MM.1S (cell line): ENCODE results near the gene GRIA4.
A peak's percentile ranks its signal among the peaks of the same experiment; 100 is the strongest.

Source experiments
- DNase-seq: peaks from one replicate; pipeline ENCODE4 v3.0.0-alpha.2; 2015
- H2AFZ ChIP-seq: fragments of 300-600 bp; sonication (generic); 2 replicates; pipeline ENCODE4 v1.6.0; 2016; ENCODE audit warnings: antibody characterized with exemption, low read length
- H3F3A ChIP-seq: fragments of 300-600 bp; sonication (generic); 2 replicates; pipeline ENCODE4 v1.6.1; 2016; ENCODE audit warnings: mild to moderate bottlenecking, antibody characterized with exemption, low read length, moderate library complexity, mixed read lengths; ENCODE audit not compliant: insufficient read depth
- H3K27ac ChIP-seq: fragments of 300-600 bp; sonication (generic); 2 replicates; pipeline ENCODE4 v1.5.1; 2016; ENCODE audit warnings: mild to moderate bottlenecking, low read length
- H3K27me3 ChIP-seq: fragments of 300-600 bp; sonication (generic); replicated peaks from 2 replicates; pipeline ENCODE4 v1.6.0; 2016; ENCODE audit warnings: low read length; ENCODE audit not compliant: insufficient read depth
- H3K36me3 ChIP-seq: fragments of 300-600 bp; sonication (generic); replicated peaks from 2 replicates; pipeline ENCODE4 v1.6.1; 2016; ENCODE audit warnings: mild to moderate bottlenecking, low read length, mixed read lengths; ENCODE audit not compliant: insufficient read depth
- H3K4me1 ChIP-seq: fragments of 300-600 bp; sonication (generic); 2 replicates; pipeline ENCODE4 v1.6.1; 2016; ENCODE audit warnings: low read length, mixed read lengths
- H3K4me2 ChIP-seq: fragments of 300-600 bp; sonication (generic); 2 replicates; pipeline ENCODE4 v1.6.0; 2016; ENCODE audit warnings: low read depth, low read length
- H3K4me3 ChIP-seq: fragments of 300-600 bp; sonication (generic); 2 replicates; pipeline ENCODE4 v1.5.1; 2016; ENCODE audit warnings: low read length, mixed read lengths
- H3K79me2 ChIP-seq: fragments of 300-600 bp; sonication (generic); 2 replicates; pipeline ENCODE4 v1.6.1; 2016; ENCODE audit warnings: mixed run types, low read length, mixed read lengths
- H3K9ac ChIP-seq: fragments of 300-600 bp; sonication (generic); 2 replicates; pipeline ENCODE4 v1.6.1; 2016; ENCODE audit warnings: low read length, mixed read lengths
- H3K9me2 ChIP-seq: fragments of 300-600 bp; sonication (generic); replicated peaks from 2 replicates; pipeline ENCODE4 v1.6.1; 2016; ENCODE audit warnings: mild to moderate bottlenecking, low read length, mixed read lengths; ENCODE audit not compliant: insufficient read depth
- H3K9me3 ChIP-seq: fragments of 300-600 bp; sonication (generic); replicated peaks from 2 replicates; pipeline ENCODE4 v1.6.1; 2016; ENCODE audit warnings: mild to moderate bottlenecking, low read length, mixed read lengths; ENCODE audit not compliant: insufficient read depth
- H4K20me1 ChIP-seq: fragments of 300-600 bp; sonication (generic); 2 replicates; pipeline ENCODE4 v1.6.1; 2016; ENCODE audit warnings: mild to moderate bottlenecking, low read length, moderate library complexity, mixed read lengths; ENCODE audit not compliant: insufficient read depth
- CTCF ChIP-seq: fragments of 300-600 bp; sonication (generic); IDR thresholded peaks from 2 replicates; pipeline ENCODE4 v1.5.1; 2016; ENCODE audit warnings: antibody characterized with exemption, low read length, mixed read lengths
- EZH2 ChIP-seq: fragments of 300-600 bp; sonication (generic); optimal IDR thresholded peaks from 2 replicates; pipeline ENCODE3; 2017; ENCODE audit warnings: low read depth, mild to moderate bottlenecking, antibody characterized with exemption, low read length, mixed read lengths
- EZH2phosphoT487 ChIP-seq: fragments of 300-600 bp; sonication (generic); IDR thresholded peaks from 2 replicates; pipeline ENCODE4 v1.6.1; 2018; ENCODE audit warnings: antibody characterized with exemption, low read length

Gene GRIA4

GRCh38 chr11:105598371-105598770 is 11.5 kb upstream of the GRIA4 start:
- Histone ChIP-seq H3K4me1 (no peaks in the 10 kb centered on the region), H3K27ac (no peak overlapping the region), H3K4me2 (no peak overlapping the region), H3F3A (no peaks in the 10 kb centered on the region), H4K20me1 (no peaks in the 10 kb centered on the region), H3K9me3 (no peaks in the 10 kb centered on the region), H3K27me3 (no peaks in the 10 kb centered on the region), H2AFZ (no peak overlapping the region), H3K9ac (no peak overlapping the region), H3K4me3 (no peak overlapping the region), H3K79me2 (no peaks in the 10 kb centered on the region), H3K9me2 (no peaks in the 10 kb centered on the region), H3K36me3 (no peaks in the 10 kb centered on the region)
- DNase-seq, result no peak
- no peak for TF ChIP-seq EZH2
- TF ChIP-seq CTCF, result no peak
- no peak for TF ChIP-seq EZH2phosphoT487

- TF ChIP-seq EZH2 (no peak), CTCF (no peak), EZH2phosphoT487 (no peak)
- no peaks in the 10 kb centered on the region for H3K27me3 ChIP-seq
- no peak overlapping the region for H2AFZ ChIP-seq
- no peak overlapping the region for H3K4me3 ChIP-seq
- H3K9ac ChIP-seq, result no peak overlapping the region
- no peaks in the 10 kb centered on the region for H3K79me2 ChIP-seq
- H3K27ac ChIP-seq, result no peak overlapping the region
- no peak for DNase-seq
- no peaks in the 10 kb centered on the region for H3K9me3 ChIP-seq
- no peaks in the 10 kb centered on the region for H4K20me1 ChIP-seq
- no peaks in the 10 kb centered on the region for H3K9me2 ChIP-seq
- H3K36me3 ChIP-seq, result no peaks in the 10 kb centered on the region
- H3K4me1 ChIP-seq, result no peaks in the 10 kb centered on the region
- H3K4me2 ChIP-seq, result no peak overlapping the region
- H3F3A ChIP-seq, result no peaks in the 10 kb centered on the region
Observed at GRCh38 chr11:105603156-105603555, 6.7 kb upstream of the GRIA4 start.

GRCh38 chr11:105609341-105609781 is 512 bp upstream of the GRIA4 start:
- no peaks in the 10 kb centered on the region for H4K20me1 ChIP-seq

More at GRCh38 chr11:105609341-105609781, 512 bp upstream of the GRIA4 start:
- Histone ChIP-seq H3K4me1 (no peaks in the 10 kb centered on the region), H3K9me3 (no peaks in the 10 kb centered on the region), H3K4me2 (peak overlapping the region; percentile 98), H3K27ac (no peak overlapping the region), H3F3A (no peaks in the 10 kb centered on the region), H3K79me2 (no peaks in the 10 kb centered on the region), H3K9ac (no peak overlapping the region), H3K9me2 (no peaks in the 10 kb centered on the region), H3K36me3 (no peaks in the 10 kb centered on the region), H2AFZ (peak overlapping the region; percentile 48; the same call in 1 of the 2 replicates), H3K27me3 (no peaks in the 10 kb centered on the region), H3K4me3 (peak overlapping the region; percentile 65)
- peak; percentile 75 for DNase-seq
- no peak for TF ChIP-seq EZH2phosphoT487
- TF ChIP-seq EZH2, result no peak
- TF ChIP-seq CTCF, result peak; percentile 66
